ENCODE results near the gene HS2ST1. TPM values are rescaled to one million over a fixed set of nuclear protein-coding genes. Genes with fewer than 3 reads are reported as not detected.

Gene HS2ST1
- total and polyA plus RNA-seq, 9 donors, result 11.5 to 31.6 (median 21.8) TPM

DNA sequence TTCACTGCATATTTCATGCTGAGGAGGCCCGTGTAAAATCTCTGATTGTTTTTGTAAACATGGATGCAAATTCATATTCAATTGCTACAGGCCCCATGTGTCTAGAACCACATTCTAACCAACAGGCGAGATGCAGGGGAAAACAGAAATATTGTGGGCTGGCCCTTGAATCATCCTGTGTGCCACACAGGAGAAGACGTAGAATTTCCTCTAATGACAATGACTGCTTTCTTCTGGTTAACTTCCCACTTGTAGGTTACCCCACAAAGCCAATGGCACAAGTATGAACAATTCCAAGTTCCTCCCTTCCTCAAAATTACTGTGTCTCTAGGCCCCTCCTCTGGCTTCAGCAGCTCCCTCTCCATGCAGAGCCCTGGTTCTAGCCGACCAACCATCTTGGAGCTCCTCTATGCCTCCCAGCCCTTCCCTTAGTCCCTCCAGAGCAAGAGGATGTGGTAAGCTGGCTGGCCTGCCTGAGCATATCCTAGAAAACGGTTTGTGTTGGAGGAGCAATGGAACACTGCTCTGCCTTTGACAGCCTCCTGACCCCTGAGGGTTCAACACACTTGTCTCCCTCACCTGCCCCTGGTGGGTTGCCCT lies 205.2 kb downstream of the HS2ST1 start:
- Histone ChIP-seq H3K4me1 (ENCODE audit: insufficient read depth) (no peaks in the 10 kb centered on the region), H3K27me3 (no peaks in the 10 kb centered on the region), H3K27ac (no peak overlapping the region), H3K9me3 (no peaks in the 10 kb centered on the region), H3K4me3 (no peak overlapping the region), H3K36me3 (no peaks in the 10 kb centered on the region)
- TF ChIP-seq EP300 (IDR thresholded peaks at IDR 0.05), result no peak
- TF ChIP-seq CTCF (IDR thresholded peaks at IDR 0.05), result no peak
- no peak for TF ChIP-seq POLR2A (IDR thresholded peaks at IDR 0.05)
- no peak for DNase-seq
- intact Hi-C loops (cut with DNase I), result no loop called here
- 77 to 88% (median 80%) methylated on average over 5 of the region's 5 CpGs for WGBS, 3 donors

GRCh38 chr1:87120779-87121178 lies 206.3 kb downstream of the HS2ST1 start:
- intact Hi-C loops (cut with DNase I), result no loop called here
- TF ChIP-seq CTCF (IDR thresholded peaks at IDR 0.05), result no peak
- no peak for TF ChIP-seq POLR2A (IDR thresholded peaks at IDR 0.05)
- no peak for TF ChIP-seq EP300 (IDR thresholded peaks at IDR 0.05)
- WGBS, 3 donors, result 98 to 100% (median 98%) methylated on average over 2 of the region's 2 CpGs

GRCh38 chr1:87121711-87122163 lies 207.3 kb downstream of the HS2ST1 start:
- 52 to 60% (median 55%) methylated on average over 7 of the region's 7 CpGs for WGBS, 3 donors
- intact Hi-C loops (cut with DNase I), result no loop called here
- Histone ChIP-seq H3K4me3 (no peak overlapping the region), H3K4me1 (ENCODE audit: insufficient read depth) (no peaks in the 10 kb centered on the region), H3K9me3 (no peaks in the 10 kb centered on the region), H3K27ac (no peak overlapping the region), H3K36me3 (no peaks in the 10 kb centered on the region), H3K27me3 (no peaks in the 10 kb centered on the region)
- TF ChIP-seq POLR2A (IDR thresholded peaks at IDR 0.05) (no peak), EP300 (IDR thresholded peaks at IDR 0.05) (no peak), CTCF (IDR thresholded peaks at IDR 0.05) (no peak)
- no peak for DNase-seq

More at GRCh38 chr1:87120779-87121178, 206.3 kb downstream of the HS2ST1 start:
- no peak for DNase-seq
- Histone ChIP-seq H3K27ac (no peak overlapping the region), H3K36me3 (no peaks in the 10 kb centered on the region), H3K4me1 (ENCODE audit: insufficient read depth) (no peaks in the 10 kb centered on the region), H3K27me3 (no peaks in the 10 kb centered on the region), H3K9me3 (no peaks in the 10 kb centered on the region), H3K4me3 (no peak overlapping the region)

DNA sequence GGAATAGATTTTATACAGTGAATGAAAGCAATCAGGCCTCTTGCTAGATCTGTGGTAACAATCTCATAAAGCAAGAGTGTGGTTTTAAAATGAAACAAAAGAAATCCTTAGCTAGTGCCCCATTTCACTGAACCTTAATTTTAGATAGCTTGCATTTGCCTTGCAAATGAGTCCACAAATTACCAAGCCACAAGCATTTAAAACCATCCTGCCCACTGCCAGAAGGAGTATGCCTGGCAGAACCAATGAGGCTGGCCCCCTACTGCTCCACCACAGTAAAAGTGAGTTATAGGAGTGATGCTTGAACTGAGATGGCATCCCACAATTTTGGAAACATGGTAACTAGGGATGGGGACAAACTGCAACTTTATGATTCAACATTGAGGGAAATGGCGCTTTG lies 207.8 kb downstream of the HS2ST1 start:
- no peaks in the 10 kb centered on the region for H3K36me3 ChIP-seq
- no peak for DNase-seq
- WGBS, 3 donors, result 93 to 96% (median 95%) methylated on average over 1 of the region's 1 CpG
- intact Hi-C loops (cut with DNase I), result no loop called here
- H3K4me3 ChIP-seq, result no peak overlapping the region
- no peaks in the 10 kb centered on the region for H3K4me1 ChIP-seq (ENCODE audit: insufficient read depth)
- no peaks in the 10 kb centered on the region for H3K9me3 ChIP-seq
- TF ChIP-seq POLR2A (IDR thresholded peaks at IDR 0.05), result no peak
- no peak for TF ChIP-seq EP300 (IDR thresholded peaks at IDR 0.05)
- no peak for TF ChIP-seq CTCF (IDR thresholded peaks at IDR 0.05)
- no peaks in the 10 kb centered on the region for H3K27me3 ChIP-seq
- H3K27ac ChIP-seq, result no peak overlapping the region

Data from ovary (tissue), 9 donors.